Measurements from ENCODE around the gene ATF7. TPM values are rescaled to one million over a fixed set of nuclear protein-coding genes. Genes with fewer than 3 reads are reported as not detected.

Gene ATF7
- total and polyA plus RNA-seq, 9 of the 15 experiments (the other 6 are each of a cell fraction or from before 2014, with no cell fraction given), result 10.6 to 30.4 (median 20.7) TPM

DNA sequence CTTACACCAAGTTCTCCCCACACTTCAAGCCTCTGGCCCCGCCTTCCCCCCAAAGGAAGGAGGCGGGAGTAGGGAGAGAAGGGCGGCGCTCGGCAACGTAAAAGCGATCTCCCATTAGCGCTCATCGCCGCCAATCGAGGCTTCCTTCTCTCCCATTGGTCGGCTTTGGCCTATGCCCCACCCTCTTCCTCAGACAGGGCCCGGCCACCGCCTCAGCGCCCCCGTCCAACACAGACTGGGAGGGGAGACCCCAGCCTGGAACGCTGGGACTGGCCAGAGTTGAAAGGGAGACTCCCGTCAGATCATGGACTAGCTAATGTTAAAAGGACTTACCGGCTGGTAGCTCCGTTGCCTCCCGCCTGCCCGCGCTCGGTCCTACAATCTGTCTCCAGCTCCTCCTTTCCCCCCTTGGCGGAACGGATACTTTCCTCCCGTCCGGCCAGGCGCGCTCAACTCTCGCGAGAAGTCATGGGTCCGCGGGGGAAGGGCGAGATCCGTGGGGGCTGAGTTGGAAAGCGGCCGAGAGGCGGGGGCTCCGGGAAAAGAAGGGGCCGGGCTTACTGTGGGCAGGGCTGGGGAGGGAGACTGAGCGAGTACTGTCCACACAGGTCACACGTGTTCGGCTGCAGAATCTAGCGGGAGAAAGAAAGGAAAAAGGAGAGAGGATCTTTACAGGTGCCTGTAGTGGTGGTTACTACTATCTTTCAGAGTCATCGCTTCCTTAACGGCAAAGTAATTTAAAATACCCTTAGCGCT, at the start of gene ATF7 (continued):
- TF ChIP-seq, protein P1, sequence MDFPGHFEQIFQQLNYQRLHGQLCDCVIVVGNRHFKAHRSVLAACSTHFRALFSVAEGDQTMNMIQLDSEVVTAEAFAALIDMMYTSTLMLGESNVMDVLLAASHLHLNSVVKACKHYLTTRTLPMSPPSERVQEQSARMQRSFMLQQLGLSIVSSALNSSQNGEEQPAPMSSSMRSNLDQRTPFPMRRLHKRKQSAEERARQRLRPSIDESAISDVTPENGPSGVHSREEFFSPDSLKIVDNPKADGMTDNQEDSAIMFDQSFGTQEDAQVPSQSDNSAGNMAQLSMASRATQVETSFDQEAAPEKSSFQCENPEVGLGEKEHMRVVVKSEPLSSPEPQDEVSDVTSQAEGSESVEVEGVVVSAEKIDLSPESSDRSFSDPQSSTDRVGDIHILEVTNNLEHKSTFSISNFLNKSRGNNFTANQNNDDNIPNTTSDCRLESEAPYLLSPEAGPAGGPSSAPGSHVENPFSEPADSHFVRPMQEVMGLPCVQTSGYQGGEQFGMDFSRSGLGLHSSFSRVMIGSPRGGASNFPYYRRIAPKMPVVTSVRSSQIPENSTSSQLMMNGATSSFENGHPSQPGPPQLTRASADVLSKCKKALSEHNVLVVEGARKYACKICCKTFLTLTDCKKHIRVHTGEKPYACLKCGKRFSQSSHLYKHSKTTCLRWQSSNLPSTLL (IDR thresholded peaks at IDR 0.05), result no peak
- TF ChIP-seq, protein P2, sequence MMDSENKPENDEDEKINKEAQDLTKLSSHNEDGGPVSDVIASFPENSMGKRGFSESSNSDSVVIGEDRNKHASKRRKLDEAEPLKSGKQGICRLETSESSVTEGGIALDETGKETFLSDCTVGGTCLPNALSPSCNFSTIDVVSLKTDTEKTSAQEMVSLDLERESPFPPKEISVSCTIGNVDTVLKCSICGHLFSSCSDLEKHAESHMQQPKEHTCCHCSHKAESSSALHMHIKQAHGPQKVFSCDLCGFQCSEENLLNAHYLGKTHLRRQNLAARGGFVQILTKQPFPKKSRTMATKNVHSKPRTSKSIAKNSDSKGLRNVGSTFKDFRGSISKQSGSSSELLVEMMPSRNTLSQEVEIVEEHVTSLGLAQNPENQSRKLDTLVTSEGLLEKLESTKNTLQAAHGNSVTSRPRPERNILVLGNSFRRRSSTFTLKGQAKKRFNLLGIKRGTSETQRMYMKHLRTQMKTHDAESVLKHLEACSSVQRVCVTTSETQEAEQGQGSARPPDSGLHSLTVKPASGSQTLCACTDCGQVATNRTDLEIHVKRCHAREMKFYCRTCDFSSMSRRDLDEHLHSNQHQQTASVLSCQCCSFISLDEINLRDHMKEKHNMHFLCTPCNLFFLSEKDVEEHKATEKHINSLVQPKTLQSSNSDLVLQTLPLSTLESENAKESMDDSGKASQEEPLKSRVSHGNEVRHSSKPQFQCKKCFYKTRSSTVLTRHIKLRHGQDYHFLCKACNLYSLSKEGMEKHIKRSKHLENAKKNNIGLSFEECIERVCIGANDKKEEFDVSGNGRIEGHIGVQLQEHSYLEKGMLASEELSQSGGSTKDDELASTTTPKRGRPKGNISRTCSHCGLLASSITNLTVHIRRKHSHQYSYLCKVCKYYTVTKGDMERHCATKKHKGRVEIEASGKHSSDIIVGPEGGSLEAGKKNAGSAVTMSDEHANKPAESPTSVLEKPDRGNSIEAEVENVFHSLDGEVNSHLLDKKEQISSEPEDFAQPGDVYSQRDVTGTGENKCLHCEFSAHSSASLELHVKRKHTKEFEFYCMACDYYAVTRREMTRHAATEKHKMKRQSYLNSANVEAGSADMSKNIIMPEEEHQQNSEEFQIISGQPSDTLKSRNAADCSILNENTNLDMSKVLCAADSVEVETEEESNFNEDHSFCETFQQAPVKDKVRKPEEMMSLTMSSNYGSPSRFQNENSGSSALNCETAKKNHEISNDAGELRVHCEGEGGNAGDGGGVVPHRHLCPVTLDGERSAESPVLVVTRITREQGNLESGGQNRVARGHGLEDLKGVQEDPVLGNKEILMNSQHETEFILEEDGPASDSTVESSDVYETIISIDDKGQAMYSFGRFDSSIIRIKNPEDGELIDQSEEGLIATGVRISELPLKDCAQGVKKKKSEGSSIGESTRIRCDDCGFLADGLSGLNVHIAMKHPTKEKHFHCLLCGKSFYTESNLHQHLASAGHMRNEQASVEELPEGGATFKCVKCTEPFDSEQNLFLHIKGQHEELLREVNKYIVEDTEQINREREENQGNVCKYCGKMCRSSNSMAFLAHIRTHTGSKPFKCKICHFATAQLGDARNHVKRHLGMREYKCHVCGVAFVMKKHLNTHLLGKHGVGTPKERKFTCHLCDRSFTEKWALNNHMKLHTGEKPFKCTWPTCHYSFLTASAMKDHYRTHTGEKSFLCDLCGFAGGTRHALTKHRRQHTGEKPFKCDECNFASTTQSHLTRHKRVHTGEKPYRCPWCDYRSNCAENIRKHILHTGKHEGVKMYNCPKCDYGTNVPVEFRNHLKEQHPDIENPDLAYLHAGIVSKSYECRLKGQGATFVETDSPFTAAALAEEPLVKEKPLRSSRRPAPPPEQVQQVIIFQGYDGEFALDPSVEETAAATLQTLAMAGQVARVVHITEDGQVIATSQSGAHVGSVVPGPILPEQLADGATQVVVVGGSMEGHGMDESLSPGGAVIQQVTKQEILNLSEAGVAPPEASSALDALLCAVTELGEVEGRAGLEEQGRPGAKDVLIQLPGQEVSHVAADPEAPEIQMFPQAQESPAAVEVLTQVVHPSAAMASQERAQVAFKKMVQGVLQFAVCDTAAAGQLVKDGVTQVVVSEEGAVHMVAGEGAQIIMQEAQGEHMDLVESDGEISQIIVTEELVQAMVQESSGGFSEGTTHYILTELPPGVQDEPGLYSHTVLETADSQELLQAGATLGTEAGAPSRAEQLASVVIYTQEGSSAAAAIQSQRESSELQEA (IDR thresholded peaks at IDR 0.05; ENCODE audit: low read depth), result no peak; the same call in 1 of the 2 replicates
- TF ChIP-seq TCF3 (CRISPR knock-in tag; IDR thresholded peaks at IDR 0.05) (0 out of 2 replicates have a peak, but pooled peaks have one; percentile 22), ZNF764 (CRISPR knock-in tag; IDR thresholded peaks at IDR 0.05; ENCODE audit: low read depth) (no peak), KAT2B (IDR thresholded peaks at IDR 0.05; ENCODE audit: low read depth, low read length) (no peak), RB1 (IDR thresholded peaks at IDR 0.05; ENCODE audit: low read depth) (peak; percentile 82), LARP7 (IDR thresholded peaks at IDR 0.05) (no peak), CBFB (CRISPR knock-in tag; IDR thresholded peaks at IDR 0.05) (no peak; the same call in 1 of the 2 replicates)
- TF ChIP-seq, protein P3, sequence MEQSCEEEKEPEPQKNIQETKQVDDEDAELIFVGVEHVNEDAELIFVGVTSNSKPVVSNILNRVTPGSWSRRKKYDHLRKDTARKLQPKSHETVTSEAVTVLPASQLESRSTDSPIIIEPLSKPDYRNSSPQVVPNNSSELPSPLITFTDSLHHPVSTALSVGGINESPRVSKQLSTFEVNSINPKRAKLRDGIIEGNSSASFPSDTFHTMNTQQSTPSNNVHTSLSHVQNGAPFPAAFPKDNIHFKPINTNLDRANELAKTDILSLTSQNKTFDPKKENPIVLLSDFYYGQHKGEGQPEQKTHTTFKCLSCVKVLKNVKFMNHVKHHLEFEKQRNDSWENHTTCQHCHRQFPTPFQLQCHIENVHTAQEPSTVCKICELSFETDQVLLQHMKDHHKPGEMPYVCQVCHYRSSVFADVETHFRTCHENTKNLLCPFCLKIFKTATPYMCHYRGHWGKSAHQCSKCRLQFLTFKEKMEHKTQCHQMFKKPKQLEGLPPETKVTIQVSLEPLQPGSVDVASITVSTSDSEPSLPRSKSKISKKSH (CRISPR knock-in tag; IDR thresholded peaks at IDR 0.05), result no peak
- TF ChIP-seq, protein P4, sequence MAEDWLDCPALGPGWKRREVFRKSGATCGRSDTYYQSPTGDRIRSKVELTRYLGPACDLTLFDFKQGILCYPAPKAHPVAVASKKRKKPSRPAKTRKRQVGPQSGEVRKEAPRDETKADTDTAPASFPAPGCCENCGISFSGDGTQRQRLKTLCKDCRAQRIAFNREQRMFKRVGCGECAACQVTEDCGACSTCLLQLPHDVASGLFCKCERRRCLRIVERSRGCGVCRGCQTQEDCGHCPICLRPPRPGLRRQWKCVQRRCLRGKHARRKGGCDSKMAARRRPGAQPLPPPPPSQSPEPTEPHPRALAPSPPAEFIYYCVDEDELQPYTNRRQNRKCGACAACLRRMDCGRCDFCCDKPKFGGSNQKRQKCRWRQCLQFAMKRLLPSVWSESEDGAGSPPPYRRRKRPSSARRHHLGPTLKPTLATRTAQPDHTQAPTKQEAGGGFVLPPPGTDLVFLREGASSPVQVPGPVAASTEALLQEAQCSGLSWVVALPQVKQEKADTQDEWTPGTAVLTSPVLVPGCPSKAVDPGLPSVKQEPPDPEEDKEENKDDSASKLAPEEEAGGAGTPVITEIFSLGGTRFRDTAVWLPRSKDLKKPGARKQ (CRISPR knock-in tag; IDR thresholded peaks at IDR 0.05), result no peak
- TF ChIP-seq, protein P5, sequence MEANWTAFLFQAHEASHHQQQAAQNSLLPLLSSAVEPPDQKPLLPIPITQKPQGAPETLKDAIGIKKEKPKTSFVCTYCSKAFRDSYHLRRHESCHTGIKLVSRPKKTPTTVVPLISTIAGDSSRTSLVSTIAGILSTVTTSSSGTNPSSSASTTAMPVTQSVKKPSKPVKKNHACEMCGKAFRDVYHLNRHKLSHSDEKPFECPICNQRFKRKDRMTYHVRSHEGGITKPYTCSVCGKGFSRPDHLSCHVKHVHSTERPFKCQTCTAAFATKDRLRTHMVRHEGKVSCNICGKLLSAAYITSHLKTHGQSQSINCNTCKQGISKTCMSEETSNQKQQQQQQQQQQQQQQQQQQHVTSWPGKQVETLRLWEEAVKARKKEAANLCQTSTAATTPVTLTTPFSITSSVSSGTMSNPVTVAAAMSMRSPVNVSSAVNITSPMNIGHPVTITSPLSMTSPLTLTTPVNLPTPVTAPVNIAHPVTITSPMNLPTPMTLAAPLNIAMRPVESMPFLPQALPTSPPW (CRISPR knock-in tag; IDR thresholded peaks at IDR 0.05), result peak; percentile 97

Measured in K562 (cell line).